ENCODE measurements around the gene OPN1LW.

- TF ChIP-seq POLR2A (IDR thresholded peaks at IDR 0.05) (no peak), CTCF (IDR thresholded peaks at IDR 0.05) (no peak)
Measured at GRCh38 chrX:154097003-154097588, 46.9 kb upstream of the OPN1LW start.

Measured in suprapubic skin (tissue), 3 donors.